T follicular helper cell (primary cell): Measurements from ENCODE around the gene AP3S1.
"Not testable (repeated sequence)": the region's sequence is repeated elsewhere in the genome, so short reads cannot be mapped to it uniquely, and the experiment has no call there.

Experiments used
- DNase-seq: peaks from one replicate; pipeline ENCODE4 v3.0.0-alpha.2; 2020; ENCODE audit warnings: low read depth
- total RNA-seq, 2 experiments: gene quantifications; one replicate each; lab custom pipeline; 2026; lab: John Stamatoyannopoulos, UW

AP3S1 gene
- total RNA-seq = 28.9 to 34.1 reads per million in 2 experiments

- DNase-seq = peak; percentile 85
Observed at GRCh38 chr5:115841382-115842088, at the start of gene AP3S1, which contains the start of gene ATG12. Gene AP3S1 (plus strand): TSS chr5:115841935. CDS start chr5:115842038, 103 bp downstream. Gene ATG12 (minus strand): TSS chr5:115841565. CDS start chr5:115841552, 13 bp downstream.

- DNase-seq = no peak
Observed at GRCh38 chr5:115795700-115796099, 46.0 kb upstream of the AP3S1 start.

GRCh38 chr5:115796656-115797055 is 45.1 kb upstream of the AP3S1 start:
- DNase-seq = no peak

- DNase-seq = no peak
Observed at GRCh38 chr5:115798252-115798651, 43.5 kb upstream of the AP3S1 start.

GRCh38 chr5:115800108-115800507 is 41.6 kb upstream of the AP3S1 start:
- no peak for DNase-seq

DNA sequence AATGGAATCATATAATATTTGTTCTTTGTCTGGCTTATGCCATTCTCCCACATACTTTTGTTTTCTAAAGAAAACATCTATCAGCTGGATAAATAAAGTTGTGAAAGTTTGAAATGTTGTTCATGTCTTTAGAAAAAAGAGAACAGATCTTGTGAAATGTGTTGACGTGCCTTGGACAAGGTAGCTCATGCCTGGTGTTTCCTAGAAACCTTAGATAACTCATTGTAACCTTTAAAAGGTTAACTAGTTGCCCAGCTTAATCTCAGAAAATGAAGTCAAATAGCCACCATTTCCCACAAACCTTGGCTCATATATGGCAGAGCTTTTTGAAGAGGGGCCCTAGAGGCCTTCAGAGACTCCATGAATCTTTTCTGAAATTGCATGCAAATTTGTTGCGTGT is 40.6 kb upstream of the AP3S1 start:
- no peak for DNase-seq

GRCh38 chr5:115801984-115802383 is 39.8 kb upstream of the AP3S1 start:
- no peak for DNase-seq

GRCh38 chr5:115806986-115807653 is 34.6 kb upstream of the AP3S1 start:
- no peak for DNase-seq

DNA sequence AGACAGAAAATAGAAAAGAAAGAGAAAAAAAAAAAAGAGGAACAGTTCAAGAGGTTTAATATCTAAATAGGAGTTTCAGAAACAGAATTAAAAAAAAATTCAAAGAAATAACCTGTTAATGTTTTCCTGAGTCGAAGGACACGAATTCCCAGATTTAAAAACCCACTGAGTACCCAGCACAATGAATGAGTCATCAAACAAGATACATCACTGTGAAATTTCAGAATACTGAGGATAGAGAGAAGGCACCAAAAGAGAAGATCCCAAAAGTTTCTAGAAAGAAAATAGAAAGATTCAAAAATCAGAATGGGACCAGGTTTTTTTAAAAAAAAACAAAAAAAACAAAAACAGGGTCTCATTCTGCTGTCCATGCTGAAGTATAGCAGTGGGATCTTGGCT is 34.1 kb upstream of the AP3S1 start:
- DNase-seq = no peak

DNA sequence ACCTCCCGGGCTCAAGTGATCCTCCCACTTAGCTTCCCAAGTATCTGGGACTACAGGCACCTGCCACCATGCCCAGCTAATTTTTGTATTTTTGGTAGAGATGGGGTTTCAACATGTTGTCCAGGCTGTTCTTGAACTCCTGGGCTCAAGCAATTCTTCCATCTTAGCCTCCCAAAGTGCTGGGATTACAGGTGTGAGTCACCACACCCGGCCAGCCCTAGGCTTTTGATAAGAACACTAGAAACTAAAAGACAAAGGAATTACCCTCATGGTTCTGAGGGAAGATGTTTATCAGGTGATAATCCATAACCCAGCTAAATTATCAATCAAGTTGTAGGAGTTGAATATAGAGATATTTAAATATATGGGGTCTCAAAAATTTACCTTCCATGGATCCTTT is 33.7 kb upstream of the AP3S1 start:
- not testable (repeated sequence) for DNase-seq

- no peak for DNase-seq
Observed at GRCh38 chr5:115809946-115810345, 31.8 kb upstream of the AP3S1 start.

DNA sequence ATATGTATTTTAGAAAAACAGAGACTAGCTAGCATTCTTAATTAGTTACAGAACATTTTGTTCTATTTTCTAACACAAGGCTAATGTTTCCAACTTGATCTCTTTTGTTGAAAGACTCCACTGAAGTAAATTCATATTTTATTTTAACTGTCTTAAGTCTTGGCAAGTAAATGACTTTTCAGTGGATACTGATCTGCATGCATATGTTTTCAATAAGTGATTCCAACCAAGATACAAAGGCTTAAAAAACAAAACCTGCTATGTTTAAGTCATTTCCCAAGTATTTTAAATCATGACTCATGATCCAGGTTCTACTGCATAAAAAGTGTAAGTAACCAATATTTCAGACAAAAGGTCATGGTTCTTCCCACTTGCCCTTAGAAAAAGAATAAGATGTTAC is 31.0 kb upstream of the AP3S1 start:
- no peak for DNase-seq

DNA sequence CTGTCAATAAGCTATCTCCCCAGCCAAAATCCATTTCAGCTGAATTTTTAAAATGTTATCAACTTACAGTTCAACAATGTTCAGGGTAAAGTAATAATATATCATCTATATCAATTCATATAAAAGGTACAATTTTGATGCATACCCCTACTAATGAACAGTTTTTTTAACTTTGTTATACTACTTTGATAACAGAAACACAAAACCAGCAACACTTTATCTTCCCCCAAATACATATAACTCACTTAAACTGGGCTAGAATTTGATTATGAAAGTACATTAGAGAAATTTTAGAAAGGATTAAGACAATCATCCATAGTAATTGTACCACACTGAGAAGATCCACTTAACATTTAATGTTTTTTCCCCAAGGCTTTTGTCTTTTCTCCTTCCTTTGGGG is 30.3 kb upstream of the AP3S1 start:
- no peak for DNase-seq

- no peak for DNase-seq
Observed at GRCh38 chr5:115812372-115812771, 29.4 kb upstream of the AP3S1 start.

DNA sequence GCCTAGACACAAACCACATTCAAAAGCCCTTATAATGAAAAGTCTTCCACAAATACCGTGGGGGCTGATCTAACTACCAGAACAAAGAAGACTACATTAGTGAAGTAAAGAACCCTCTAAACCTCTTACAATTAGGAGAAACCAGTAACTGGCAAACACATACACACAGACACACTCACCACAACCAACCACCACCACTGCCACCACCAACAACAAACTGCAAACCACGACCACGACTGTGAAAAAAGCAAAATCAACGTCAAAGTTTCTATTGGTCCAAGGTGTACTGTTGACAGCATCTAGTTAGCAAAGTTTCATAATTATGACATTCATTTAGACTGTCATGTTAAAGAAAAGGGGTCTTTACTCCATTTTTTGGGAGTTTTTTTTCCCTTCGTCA is 28.0 kb upstream of the AP3S1 start:
- DNase-seq = no peak

DNA sequence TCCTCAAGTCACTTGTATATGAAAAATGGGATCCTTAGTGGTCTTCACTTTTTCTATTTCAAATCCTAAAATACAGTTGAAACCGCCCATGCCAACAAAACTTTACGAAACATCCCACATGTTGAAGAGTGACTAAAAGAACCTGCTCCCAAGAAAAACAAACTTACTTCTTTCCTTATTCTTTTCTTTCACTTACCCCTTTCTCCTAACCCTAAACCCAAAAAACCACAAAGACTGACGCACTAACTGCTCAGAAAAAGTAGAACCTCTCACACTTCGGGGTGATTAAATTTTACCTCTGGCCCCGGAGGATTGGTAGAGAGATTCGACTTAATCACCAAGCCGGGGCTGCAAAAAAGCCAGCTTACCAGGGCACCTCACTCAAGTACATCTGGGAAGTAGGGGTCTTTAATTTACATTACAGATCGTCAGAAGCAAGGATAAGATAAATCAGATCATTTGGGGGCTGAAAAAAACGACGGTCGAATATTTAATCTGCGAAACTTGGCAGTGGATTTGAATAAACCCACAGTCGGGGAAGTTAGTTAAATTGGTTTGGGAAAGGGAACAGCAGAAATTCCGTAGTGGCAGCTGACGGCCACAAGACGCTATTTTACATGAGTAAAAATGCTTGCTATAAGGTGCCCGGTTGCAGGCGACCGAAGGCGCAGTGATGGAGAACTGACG is 26.6 kb upstream of the AP3S1 start:
- no peak for DNase-seq

GRCh38 chr5:115815693-115816225 is 26.0 kb upstream of the AP3S1 start:
- DNase-seq = no peak

- no peak for DNase-seq
Observed at GRCh38 chr5:115816226-115817081, 25.3 kb upstream of the AP3S1 start, which contains the start of gene CDO1. Gene CDO1 (minus strand): TSS chr5:115816659. CDS start chr5:115816397, 262 bp downstream.

GRCh38 chr5:115817386-115817785 is 24.3 kb upstream of the AP3S1 start:
- DNase-seq = no peak

DNA sequence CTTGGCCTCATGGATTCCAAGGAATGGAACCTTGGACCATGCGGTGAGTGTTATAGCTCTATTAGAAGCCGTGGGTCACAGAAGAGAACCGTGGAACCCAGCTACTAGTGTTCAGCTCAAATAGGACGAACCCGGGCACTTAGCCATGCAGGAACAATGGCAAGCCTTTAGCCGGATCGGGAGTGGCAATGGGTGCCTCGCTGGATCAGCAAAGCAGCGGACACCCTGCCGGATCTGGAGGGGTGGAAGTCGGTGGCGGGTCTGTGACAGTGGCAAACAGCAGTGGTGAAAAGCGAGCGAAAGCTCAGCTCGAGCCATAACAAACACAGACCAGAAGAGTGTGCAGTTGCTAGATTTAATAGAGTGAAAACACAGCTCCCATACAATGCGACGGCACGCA is 22.9 kb upstream of the AP3S1 start:
- DNase-seq = no peak

GRCh38 chr5:115820846-115821245 is 20.9 kb upstream of the AP3S1 start:
- no peak for DNase-seq

DNA sequence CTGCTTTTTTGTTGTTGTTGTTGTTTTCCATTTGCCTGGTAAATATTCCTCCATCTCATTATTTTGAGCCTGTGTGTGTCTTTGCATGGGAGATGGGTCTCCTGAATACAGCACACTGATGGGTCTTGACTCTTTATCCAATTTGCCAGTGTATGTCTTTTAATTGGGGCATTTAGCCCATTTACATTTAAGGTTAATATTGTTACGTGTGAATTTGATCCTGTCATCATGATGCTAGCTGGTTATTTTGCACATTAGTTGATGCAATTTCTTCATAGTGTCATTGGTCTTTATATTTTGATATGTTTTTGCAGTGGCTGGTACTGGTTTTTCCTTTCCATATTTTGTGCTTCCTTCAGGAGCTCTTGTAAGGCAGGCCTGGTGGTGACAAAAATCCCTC is 16.8 kb upstream of the AP3S1 start:
- not testable (repeated sequence) for DNase-seq
